Stimulated activated CD8-positive, alpha-beta memory T cell treated with anti-CD3 and anti-CD28 coated beads, Interleukin-7, amount 100 ng/mL, for 1 hour (primary cell): Measurements from ENCODE around the gene EYS.
"Not testable (repeated sequence)": the region's sequence is repeated elsewhere in the genome, so short reads cannot be mapped to it uniquely, and the experiment has no call there.

Experiments
- DNase-seq, 2 donors: peaks; one replicate each; pipeline ENCODE4 v3.0.0-alpha.2; 2020; ENCODE audit warnings: low read depth in 2 of 2

EYS gene

DNA sequence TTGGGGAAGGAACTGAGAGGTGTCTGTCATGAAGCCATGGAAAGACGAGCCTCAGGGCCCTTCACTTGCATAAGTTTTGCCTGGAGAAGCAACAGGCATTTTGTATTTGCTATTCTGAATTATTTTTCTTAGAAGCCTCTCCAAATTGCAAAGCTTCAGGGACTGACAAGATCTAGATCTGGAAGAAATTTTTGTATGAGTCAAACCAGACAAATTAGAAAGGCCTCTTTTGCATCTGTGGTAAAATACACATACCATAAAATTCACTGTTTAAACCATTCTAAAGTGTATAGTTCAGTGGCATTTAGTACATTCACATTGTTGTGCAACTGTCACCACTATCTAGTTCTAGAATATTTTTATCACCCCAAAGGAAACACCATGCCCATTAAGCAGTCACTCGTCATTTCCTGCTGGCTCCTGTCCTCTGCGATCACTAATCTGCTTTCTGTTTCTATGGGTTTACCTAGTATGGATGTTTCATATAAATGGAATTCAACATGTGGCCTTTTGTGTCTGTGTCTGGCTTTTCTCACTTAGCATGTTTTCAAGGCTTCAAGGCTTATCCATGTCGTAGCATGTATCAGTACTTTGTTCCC is 1802.3 kb downstream of the EYS start:
- DNase-seq, result no peak

- no peak for DNase-seq
Measured at GRCh38 chr6:63899550-63899949, 1807.5 kb downstream of the EYS start.

DNA sequence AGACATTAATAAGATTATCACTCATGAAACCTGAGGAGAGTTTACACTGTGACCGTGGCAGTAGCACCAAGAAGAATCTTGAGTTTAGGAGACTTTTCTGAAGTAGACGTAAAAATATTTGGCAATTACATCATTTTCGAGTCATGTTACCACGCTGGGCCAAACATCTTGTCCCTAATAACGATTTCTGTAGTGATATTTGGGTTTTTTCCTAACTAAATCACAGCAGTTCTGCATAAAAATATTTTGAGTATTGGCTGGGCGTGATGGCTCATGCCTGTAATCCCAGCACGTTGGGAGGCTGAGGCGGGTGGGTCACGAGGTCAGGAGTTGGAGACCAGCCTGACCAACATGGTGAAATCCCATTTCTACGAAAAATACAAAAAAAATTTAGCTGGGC is 1809.1 kb downstream of the EYS start:
- no peak for DNase-seq

DNA sequence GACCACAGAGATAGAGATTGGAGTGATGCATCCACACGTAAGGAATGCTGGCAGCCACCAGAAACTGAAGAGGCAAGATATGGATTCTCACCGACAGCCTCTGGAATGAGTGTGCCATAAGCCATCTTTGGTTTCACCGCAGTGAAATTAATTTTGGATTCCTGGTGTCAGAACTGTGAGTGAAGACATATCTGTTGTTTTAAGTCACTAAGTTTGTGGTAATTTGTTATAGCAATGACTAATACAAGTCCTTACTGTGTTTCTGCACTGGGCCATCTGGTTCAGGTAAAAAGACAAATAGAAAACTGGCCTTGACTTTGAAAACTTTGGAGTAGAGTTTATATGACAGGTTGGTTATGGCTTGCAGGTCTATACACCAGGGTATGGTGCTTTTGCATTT is 1809.6 kb downstream of the EYS start:
- DNase-seq, result no peak

GRCh38 chr6:63888416-63888815 is 1818.6 kb downstream of the EYS start:
- no peak for DNase-seq

GRCh38 chr6:63887804-63888203 is 1819.2 kb downstream of the EYS start:
- not testable (repeated sequence) for DNase-seq

DNA sequence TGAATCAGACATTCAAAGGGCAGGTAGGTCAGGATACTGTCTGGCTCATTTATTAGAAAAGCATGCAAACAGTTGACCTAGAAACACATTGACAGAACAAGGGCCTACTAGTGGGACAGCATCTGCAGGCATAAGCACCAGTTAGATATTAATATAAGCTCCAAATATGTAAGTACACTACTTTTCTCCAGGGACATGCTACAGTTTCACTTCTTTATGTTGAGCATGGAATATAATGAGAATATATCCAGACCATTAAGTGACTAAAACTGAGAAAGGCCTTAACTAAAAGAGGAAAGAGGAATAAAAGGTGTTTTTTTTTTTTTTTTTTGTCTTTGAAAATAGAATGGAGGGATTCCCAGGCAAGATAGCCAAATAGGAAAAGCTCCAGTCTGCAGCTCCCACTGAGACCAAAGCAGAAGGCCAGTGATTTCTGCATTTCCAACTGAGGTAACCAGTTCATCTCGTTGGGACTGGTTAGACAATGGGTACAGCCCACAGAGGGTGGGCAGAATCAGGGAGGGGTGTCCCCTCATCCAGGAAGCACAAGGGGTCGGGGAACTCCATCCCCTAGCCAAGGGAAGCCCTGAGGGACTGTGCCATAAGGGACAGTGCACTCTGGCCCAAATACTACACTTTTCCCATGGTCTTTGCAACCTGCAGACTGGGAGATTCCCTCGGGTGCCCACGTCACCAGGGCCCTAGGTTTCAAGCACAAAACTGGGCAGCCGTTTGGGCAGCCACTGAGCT is 1819.8 kb downstream of the EYS start:
- DNase-seq, result no peak

GRCh38 chr6:63886341-63886740 is 1820.7 kb downstream of the EYS start:
- no peak for DNase-seq

DNA sequence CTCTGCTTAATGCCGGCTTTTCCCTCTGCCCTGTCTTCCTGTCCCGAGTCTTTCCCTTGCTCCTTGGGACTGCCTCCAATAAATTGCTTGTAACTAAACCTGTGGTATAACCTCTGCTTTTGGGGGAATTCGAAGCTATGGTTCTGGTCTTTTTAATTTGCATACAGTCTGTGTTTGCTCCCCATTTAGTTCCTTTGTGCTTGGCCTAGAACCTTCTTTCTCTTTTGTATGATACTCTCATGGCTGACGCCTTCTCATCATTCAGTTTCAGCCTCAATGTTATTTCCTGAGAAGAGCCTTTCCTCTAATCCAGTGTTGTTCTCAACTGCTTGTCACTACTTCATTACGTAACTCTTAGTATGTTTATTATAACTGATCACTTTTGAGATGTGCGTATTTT is 1823.4 kb downstream of the EYS start:
- DNase-seq, result no peak

DNA sequence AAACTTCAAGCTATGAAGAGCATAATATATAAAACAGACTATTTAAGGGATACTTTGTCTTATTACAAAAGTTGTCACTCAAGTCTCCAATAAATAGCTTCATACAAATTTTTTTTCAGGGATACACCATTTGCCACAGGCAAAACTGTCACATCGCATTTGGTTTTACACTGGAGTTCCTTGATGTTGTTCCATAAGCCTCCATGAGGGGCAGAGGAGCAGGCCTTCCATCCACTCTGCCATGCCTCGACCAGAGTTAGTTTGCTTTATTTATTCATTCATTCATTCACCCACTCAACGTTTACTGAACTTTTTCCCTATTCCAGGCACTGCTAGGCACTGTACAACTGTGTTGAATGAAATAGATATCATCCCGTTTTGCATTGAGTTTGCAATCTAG is 1824.8 kb downstream of the EYS start:
- DNase-seq, result no peak

DNA sequence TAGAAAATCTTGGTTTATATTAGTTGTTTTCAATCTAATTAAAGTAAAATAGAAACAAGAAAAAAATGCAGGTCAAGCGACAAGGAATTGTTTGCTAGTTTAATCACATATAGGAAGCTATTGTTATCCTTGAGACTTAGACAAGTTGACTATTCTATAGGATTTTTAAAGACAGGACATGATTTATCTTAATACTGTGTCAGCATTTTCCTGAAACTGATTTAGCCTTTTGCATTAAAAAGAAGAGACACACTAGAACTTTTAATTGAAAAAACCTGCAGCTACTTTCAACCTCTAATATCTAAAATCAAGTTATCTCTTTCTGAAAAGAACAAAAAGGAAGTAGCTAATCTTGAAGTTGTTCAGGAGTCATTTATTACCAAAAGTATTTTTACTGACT is 1825.2 kb downstream of the EYS start:
- DNase-seq, result no peak

DNA sequence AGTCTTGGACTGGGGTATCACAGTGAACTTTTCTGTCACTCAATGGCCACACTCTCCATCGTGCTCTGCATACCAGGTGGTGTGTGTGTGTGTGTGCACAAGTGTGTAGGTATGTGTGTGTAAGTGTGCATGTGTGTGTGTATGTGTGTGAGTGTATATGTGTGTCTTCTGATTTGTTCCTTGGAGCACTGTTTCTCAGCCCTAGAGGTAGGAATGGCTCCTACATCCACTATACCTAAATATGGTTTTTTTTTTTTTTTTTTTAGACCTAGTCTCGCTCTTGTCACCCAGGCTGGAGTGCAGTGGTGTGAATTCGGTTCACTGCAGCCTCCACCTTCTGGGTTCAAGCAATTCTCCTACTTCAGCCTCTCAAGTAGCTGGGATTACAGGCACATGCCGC is 1834.8 kb downstream of the EYS start:
- DNase-seq, result no peak

DNA sequence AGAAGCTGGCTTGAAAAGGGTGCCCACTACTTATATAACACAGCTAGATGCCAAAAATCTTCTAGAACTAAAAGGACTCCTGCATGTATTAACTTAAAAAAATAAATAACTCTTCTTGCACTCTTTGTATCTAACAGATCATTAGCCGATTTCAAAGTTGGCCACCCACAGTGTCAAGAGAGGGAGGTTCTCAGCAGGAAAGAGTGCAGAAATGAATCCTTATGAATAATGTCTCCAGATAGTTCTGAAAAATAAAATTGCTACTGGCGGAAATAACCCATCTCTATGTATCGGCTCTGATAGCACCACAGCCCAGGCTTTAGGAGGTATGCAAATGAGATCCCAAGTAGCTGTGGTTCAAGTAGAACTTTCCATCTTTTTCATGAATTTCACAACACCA is 1838.7 kb downstream of the EYS start:
- DNase-seq, result no peak

GRCh38 chr6:63864671-63865318 is 1842.2 kb downstream of the EYS start:
- no peak for DNase-seq

DNA sequence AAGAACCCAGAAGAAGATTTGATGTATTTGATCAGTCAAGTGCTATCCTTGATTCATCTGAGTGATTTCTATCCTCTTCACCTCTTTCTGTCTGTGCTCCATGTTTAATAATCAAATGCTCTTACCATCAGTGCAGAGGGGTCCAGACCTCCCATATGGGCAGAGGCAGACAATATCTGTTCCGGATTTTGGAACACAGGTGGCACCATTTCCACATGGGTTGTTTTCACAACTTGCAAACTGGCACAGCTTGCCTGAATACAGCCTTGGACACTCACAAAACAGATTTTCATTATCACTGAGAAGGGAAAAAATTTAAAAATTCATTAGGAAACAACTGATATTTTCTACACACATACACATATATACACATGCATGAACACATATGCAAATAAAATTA is 1843.0 kb downstream of the EYS start:
- no peak for DNase-seq

GRCh38 chr6:63862486-63863198 is 1844.4 kb downstream of the EYS start:
- DNase-seq, result no peak

- no peak for DNase-seq
Measured at GRCh38 chr6:63859528-63859927, 1847.5 kb downstream of the EYS start.

DNA sequence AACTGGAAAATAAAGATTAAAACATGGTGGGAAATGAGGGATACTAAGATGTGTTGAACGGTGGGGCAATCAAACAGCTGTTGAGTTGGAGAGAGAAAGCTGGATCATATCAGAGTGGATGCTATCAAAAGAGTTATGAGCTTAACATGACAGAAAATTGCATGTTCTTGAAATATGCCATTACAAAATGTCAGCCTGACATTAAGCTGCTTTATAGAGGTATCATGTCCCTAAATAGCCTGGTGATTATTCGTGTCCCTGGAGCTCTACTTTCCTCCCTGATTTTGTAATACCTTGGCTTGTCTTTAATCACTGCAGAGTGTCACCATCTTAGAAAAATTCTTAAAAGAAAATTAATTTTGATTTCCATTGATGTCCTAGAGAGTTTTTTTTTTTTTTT is 1848.3 kb downstream of the EYS start:
- no peak for DNase-seq

- no peak for DNase-seq
Measured at GRCh38 chr6:63856271-63856670, 1850.8 kb downstream of the EYS start.

DNA sequence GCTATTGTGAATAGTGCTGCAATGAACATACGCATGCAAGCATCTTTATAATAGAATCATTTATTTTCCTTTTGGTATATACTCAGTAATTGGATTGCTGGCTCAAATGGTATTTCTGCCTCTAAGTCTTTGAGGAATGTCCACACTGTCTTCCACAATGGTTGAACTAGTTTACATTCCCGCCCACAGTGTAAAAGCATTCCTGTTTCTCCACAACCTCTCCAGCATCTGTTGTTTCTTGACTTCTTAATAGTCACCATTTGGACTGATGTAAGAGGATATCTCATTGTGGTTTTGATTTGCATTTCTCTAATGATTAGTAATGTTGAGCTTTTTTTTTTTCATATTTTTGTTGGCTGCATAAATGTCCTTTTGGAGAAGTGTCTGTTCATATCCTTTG is 1862.7 kb downstream of the EYS start:
- no peak for DNase-seq

DNA sequence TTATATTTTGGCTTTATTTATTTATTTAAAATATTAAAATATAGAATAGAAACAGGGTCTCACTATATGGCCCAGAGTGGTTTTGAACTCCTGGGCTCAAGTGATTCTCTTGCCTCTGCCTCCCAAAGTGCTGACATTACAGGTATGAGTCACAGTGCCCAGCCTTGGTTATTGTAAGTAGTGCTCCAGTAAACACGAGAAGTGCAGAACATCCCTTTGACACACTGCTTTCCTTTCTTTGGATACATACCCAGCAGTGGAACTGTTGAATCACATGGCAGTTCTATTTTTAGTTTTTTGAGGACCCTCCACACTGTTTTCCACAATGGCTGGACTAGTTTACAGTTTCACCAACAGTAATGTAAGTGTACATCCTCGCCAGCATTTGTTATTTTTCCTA is 1867.5 kb downstream of the EYS start:
- DNase-seq, result no peak

DNA sequence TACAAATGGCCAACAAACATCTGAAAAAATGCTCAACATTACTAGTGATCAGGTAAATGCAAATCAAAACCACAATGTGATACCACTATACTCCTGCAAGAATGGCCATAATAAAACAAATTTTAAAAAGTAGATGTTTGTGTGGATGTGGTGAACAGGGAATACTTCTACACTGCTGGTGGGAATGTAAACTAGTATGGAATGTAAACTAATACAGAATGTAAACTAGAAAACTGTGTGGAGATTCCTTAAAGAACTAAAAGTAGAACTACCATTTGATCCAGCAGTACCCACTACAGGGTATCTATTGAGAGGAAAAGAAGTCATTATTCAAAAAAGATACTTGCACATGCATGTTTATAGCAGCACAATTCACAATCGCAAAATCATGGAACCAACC is 1878.3 kb downstream of the EYS start:
- not testable (repeated sequence) for DNase-seq

DNA sequence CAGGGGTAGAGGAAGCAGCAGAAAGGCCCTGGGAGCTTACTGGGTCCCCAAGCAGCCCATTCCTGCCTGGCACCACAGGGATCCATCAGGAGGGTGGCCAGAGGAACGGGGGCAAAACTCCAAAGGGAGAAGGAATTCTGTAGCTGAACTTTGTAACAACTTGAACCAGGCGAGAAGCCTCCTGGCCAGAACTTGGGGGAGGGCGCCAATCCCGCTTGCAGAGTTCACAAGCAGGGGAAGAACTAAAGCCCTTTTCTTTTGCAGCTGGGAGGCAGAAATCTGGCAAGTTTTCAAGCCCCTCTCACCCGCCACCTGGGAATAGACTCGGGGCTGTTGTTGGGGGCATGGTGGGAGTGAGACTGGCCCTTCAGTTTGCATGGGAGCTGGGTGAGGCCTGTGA is 1882.3 kb downstream of the EYS start:
- DNase-seq, result no peak
